Activated CD8-positive, alpha-beta memory T cell treated with anti-CD3 and anti-CD28 coated beads, Interleukin-2, amount 50 U/mL, for 1 hour (primary cell): ENCODE measurements around the gene SRRM2.

Experiments used
- DNase-seq: peaks from one replicate; pipeline ENCODE4 v3.0.0-alpha.2; 2020; ENCODE audit errors: extremely low read depth

The SRRM2 gene

GRCh38 chr16:2752035-2752849, at the start of gene SRRM2:
TSS of gene SRRM2 (plus strand) at chr16:2752638. CDS start at chr16:2756365, 3,727 bp downstream.
- DNase-seq: peak; percentile 87

GRCh38 chr16:2702871-2703745, 49.3 kb upstream of the SRRM2 start:
- no peak for DNase-seq

- DNase-seq: no peak
Observed at GRCh38 chr16:2704166-2704982, 48.1 kb upstream of the SRRM2 start.

- no peak for DNase-seq
Observed at GRCh38 chr16:2704983-2705275, 47.5 kb upstream of the SRRM2 start.

- DNase-seq: no peak
Observed at GRCh38 chr16:2705351-2705750, 47.1 kb upstream of the SRRM2 start.

- no peak for DNase-seq
Observed at GRCh38 chr16:2706085-2706484, 46.4 kb upstream of the SRRM2 start.

- no peak for DNase-seq
Observed at GRCh38 chr16:2706611-2707311, 45.7 kb upstream of the SRRM2 start.

GRCh38 chr16:2707368-2708289, 44.8 kb upstream of the SRRM2 start:
- no peak for DNase-seq

GRCh38 chr16:2708290-2708639, 44.2 kb upstream of the SRRM2 start:
- no peak for DNase-seq

GRCh38 chr16:2708955-2709587, 43.4 kb upstream of the SRRM2 start:
- DNase-seq: no peak

GRCh38 chr16:2709588-2709984, 42.9 kb upstream of the SRRM2 start:
- no peak for DNase-seq

- no peak for DNase-seq
Observed at GRCh38 chr16:2710021-2710710, 42.3 kb upstream of the SRRM2 start.

- no peak for DNase-seq
Observed at GRCh38 chr16:2710711-2711231, 41.7 kb upstream of the SRRM2 start.

GRCh38 chr16:2711370-2712062, 40.9 kb upstream of the SRRM2 start:
- DNase-seq: no peak

GRCh38 chr16:2712063-2712441, 40.4 kb upstream of the SRRM2 start:
- DNase-seq: no peak

GRCh38 chr16:2712546-2712945, 39.9 kb upstream of the SRRM2 start:
- no peak for DNase-seq

GRCh38 chr16:2713523-2713922, 38.9 kb upstream of the SRRM2 start:
- DNase-seq: no peak

GRCh38 chr16:2713985-2714774, 38.3 kb upstream of the SRRM2 start:
- DNase-seq: no peak
